C4-2B (cell line): Measurements from ENCODE around the gene MRGPRX3.
"Not testable (repeated sequence)": the region's sequence is repeated elsewhere in the genome, so short reads cannot be mapped to it uniquely, and the experiment has no call there.

ENCODE experiments used
- ZFX ChIP-seq: fragments of 450-650 bp; IDR thresholded peaks from 2 replicates; pipeline ENCODE4 v1.6.1; 2017
- TF ChIP-seq, protein P1 (sequence below): fragments of 450-650 bp; conservative IDR thresholded peaks from 2 replicates; pipeline ENCODE4 v1.5.1; 2017; ENCODE audit warnings: mild to moderate bottlenecking

GRCh38 chr11:18131115-18131514 is 1.3 kb upstream of the MRGPRX3 start:
- TF ChIP-seq, protein P1, sequence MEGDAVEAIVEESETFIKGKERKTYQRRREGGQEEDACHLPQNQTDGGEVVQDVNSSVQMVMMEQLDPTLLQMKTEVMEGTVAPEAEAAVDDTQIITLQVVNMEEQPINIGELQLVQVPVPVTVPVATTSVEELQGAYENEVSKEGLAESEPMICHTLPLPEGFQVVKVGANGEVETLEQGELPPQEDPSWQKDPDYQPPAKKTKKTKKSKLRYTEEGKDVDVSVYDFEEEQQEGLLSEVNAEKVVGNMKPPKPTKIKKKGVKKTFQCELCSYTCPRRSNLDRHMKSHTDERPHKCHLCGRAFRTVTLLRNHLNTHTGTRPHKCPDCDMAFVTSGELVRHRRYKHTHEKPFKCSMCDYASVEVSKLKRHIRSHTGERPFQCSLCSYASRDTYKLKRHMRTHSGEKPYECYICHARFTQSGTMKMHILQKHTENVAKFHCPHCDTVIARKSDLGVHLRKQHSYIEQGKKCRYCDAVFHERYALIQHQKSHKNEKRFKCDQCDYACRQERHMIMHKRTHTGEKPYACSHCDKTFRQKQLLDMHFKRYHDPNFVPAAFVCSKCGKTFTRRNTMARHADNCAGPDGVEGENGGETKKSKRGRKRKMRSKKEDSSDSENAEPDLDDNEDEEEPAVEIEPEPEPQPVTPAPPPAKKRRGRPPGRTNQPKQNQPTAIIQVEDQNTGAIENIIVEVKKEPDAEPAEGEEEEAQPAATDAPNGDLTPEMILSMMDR, result not testable (repeated sequence)
- not testable (repeated sequence) for TF ChIP-seq ZFX
